ENCODE results near the gene IDH3G. TPM values are rescaled to one million over a fixed set of nuclear protein-coding genes. Genes with fewer than 3 reads are reported as not detected.

The IDH3G gene
- total RNA-seq, 2 donors from 2014 or later, result 116 to 135 TPM

DNA sequence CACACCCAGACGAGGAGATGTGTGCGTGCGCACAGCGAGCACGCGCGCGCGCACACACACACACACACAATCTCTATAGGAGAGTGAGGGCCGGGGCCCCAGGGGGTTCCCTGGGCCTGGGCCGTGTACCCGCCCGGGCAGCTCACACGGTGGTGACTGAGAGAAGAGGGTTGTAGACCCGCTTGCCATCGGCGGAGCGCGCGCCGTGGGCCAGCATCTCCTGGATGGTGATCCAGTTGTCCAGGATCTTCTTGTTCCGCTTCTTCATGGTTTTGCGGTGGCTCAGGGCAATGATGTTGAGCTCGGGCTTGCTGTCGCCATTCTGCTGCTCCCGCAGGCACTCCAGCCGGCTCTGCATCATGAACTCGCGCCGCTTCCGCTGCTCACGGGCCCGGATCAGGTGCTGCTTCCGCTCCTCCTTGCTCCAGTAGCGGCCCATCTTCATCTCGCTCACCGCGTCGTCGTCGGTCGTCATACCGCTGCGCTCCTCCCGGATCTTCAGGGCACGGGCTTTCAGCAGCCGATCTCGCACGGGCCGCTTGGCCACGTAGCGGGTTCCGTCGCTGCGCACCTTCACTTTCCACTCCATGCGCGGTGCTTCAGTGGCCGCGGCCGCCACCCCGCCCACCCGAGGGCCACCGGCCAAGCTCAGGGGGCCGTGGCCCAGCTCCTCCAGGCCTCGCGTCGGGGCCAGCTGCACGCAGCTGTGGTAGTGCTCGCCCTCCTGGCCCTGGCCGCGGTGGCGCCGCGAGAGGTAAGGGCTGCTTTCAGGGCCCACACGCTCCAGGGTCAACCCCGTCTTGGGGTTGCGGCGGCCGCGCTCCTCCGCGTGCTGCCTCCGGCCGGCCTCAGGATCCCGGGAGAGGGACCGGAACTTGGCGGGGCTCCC, 9.3 kb upstream of the IDH3G start:
- H3K27me3 ChIP-seq, result no peaks in the 10 kb centered on the region
- no peaks in the 10 kb centered on the region for H3K36me3 ChIP-seq
- TF ChIP-seq CTCF (IDR thresholded peaks at IDR 0.05), result no peak
- H3K4me3 ChIP-seq, result no peak overlapping the region
- H3K4me1 ChIP-seq, result no peaks in the 10 kb centered on the region
- no peak overlapping the region for H3K27ac ChIP-seq
- no peaks in the 10 kb centered on the region for H3K9me3 ChIP-seq
- no peak for DNase-seq (ENCODE audit: low spot score)

DNA sequence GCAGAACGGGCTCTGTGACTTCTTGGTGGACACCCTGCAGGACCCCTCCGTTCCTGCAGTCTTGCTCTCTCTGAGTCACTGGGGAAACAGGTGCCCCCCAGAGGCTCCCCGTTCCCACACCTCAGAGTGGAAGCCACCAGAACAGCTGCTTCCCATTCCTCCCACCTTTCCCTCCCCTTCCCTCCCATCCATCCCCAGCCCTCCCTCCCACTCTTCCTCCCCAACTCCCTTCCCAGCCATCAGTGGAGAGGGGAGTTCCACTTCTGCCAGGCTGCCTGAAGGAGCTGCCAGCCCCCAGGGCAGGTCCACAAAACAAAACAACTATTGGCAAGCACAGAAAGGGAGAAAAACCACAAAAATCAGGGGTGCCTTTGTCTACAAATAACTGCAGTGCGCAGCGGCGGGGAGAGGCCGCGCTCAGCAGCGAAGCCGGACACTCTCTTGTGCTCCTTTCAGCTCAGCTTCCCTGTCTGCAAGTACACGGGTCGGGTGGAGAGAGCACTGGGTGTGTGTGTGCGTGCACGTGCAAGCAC, 8.4 kb upstream of the IDH3G start:
- Histone ChIP-seq H3K27me3 (no peaks in the 10 kb centered on the region), H3K36me3 (peaks cover 4% of the 10 kb centered on the region), H3K9me3 (peaks cover 0 to 4% of the 10 kb centered on the region in 2 donors), H3K4me3 (no peak overlapping the region), H3K27ac (no peak overlapping the region), H3K4me1 (no peaks in the 10 kb centered on the region)
- no peak for TF ChIP-seq CTCF (IDR thresholded peaks at IDR 0.05)
- no peak for DNase-seq (ENCODE audit: low spot score)

DNA sequence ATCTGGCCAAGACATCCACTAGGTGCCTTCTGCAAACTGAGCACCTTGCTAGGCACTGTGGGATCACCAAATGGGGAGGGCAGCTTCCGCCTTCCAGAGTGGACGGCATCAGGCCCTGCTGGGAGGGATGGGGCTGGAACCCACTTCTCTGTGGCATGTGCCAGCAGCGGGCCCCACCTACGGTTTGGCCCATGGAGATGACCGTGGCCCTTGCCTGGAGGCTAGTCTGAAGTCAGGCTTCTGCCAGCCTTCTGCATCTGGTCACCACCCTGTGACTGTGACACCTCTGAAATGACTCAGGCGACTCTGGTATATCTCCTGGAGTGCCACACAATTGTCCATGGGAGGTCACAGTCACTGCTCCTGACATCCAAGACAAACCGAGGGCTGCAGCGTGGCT, 7.5 kb upstream of the IDH3G start:
- H3K27me3 ChIP-seq, result no peaks in the 10 kb centered on the region
- H3K27ac ChIP-seq, result no peak overlapping the region
- DNase-seq (ENCODE audit: low spot score), result no peak
- H3K9me3 ChIP-seq, result peaks cover 0 to 4% of the 10 kb centered on the region in 2 donors
- no peaks in the 10 kb centered on the region for H3K4me1 ChIP-seq
- TF ChIP-seq CTCF (IDR thresholded peaks at IDR 0.05), result no peak
- no peak overlapping the region for H3K4me3 ChIP-seq
- peaks cover 4% of the 10 kb centered on the region for H3K36me3 ChIP-seq

GRCh38 chrX:153800746-153801145, 6.6 kb upstream of the IDH3G start:
- DNase-seq (ENCODE audit: low spot score), result no peak
- no peaks in the 10 kb centered on the region for H3K27me3 ChIP-seq
- peaks cover 0 to 4% of the 10 kb centered on the region in 2 donors for H3K4me1 ChIP-seq
- no peak overlapping the region for H3K4me3 ChIP-seq
- no peak for TF ChIP-seq CTCF (IDR thresholded peaks at IDR 0.05)
- peaks cover 4% of the 10 kb centered on the region for H3K36me3 ChIP-seq
- H3K27ac ChIP-seq, result no peak overlapping the region
- H3K9me3 ChIP-seq, result peaks cover 0 to 4% of the 10 kb centered on the region in 2 donors

DNA sequence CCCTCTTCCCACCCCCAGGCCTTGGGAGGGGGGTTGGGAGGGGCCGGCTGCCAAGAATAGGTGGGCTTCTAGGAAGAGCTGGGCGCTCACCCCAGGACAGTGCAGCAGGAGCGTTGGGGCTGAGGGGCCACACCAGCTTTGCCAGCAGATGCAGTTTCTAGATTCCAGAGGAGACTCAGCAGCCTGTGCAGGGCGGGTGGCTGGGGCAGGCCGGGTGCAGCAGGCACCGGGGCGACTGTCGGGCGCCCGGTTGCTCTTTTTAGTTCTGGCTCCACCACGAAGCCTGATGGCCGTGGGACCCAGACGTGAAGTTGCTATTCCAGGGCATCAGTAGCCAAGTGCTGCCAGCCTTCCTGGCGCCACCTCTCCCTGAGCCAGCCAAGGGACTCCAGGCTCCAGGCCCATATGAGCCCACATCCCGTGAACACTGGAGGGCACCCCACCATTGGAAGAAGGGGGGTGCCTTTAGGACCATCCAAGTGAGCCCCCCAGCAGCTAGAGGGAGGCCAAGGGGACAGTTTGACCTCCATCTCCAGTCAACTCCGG, 6.1 kb upstream of the IDH3G start:
- H3K27ac ChIP-seq, result no peak overlapping the region

More for the DNA sequence above, 6.1 kb upstream of the IDH3G start:
- Histone ChIP-seq H3K4me3 (no peak overlapping the region), H3K9me3 (peaks cover 0 to 4% of the 10 kb centered on the region in 2 donors), H3K36me3 (peaks cover 4% of the 10 kb centered on the region), H3K27me3 (no peaks in the 10 kb centered on the region), H3K4me1 (peaks cover 0 to 9% of the 10 kb centered on the region in 2 donors)
- DNase-seq (ENCODE audit: low spot score), result no peak
- TF ChIP-seq CTCF (IDR thresholded peaks at IDR 0.05), result no peak
